Activated effector memory CD4-positive, alpha-beta T cell treated with anti-CD3 and anti-CD28 coated beads, Interleukin-2, amount 50 U/mL, for 16 hours (primary cell): ENCODE measurements around the gene OPRL1.
"Not testable (repeated sequence)": the region's sequence is repeated elsewhere in the genome, so short reads cannot be mapped to it uniquely, and the experiment has no call there.

Experiments
- DNase-seq: peaks from one replicate; pipeline ENCODE4 v3.0.0-alpha.2; 2020

OPRL1 gene

GRCh38 chr20:64073476-64074183 lies 6.3 kb upstream of the OPRL1 start:
- no peak for DNase-seq

GRCh38 chr20:64074184-64074789 lies 5.6 kb upstream of the OPRL1 start:
- DNase-seq: no peak

- no peak for DNase-seq
Measured at GRCh38 chr20:64074963-64075362, 4.9 kb upstream of the OPRL1 start.

GRCh38 chr20:64075556-64075955 lies 4.3 kb upstream of the OPRL1 start:
- no peak for DNase-seq

GRCh38 chr20:64076061-64076997 lies 3.6 kb upstream of the OPRL1 start:
- DNase-seq: no peak

DNA sequence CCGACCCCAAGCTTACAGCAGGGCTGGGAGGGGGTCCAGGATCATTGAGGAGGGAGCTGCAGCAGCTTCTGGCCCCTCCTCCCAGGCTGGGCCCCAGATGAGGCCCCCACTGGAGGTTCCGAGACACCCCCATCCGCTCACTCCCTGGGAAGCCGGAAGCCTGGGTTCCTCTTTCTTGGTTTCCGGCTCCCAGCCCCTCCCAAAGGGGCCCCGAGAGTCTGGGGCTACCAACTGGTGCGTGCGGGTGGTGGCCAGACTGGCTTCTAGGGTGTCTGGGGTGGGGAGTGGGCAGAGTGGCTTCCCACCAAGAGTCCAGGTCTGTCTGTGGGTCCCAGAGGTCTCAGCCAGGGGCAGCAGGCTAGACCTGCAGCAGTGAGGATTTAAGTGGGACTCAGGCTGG lies 2.8 kb upstream of the OPRL1 start:
- DNase-seq: peak; percentile 77

DNA sequence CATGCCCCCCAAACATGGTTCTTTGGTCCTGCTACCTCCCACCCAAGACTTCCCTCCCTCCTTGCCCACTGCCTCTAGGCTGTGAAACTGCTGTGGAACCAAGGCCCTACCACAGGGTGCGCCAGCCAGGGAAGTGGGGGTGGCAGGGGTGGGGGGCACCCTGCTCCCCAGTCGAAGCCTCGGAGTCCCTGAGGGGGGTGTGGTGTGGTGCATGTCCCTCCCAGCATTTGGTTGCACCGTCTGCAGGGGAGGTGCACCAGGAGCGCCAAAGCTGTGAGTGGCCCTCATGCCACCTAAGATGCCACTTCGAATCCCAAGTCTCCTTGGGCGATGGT lies 2.4 kb upstream of the OPRL1 start:
- DNase-seq: no peak

DNA sequence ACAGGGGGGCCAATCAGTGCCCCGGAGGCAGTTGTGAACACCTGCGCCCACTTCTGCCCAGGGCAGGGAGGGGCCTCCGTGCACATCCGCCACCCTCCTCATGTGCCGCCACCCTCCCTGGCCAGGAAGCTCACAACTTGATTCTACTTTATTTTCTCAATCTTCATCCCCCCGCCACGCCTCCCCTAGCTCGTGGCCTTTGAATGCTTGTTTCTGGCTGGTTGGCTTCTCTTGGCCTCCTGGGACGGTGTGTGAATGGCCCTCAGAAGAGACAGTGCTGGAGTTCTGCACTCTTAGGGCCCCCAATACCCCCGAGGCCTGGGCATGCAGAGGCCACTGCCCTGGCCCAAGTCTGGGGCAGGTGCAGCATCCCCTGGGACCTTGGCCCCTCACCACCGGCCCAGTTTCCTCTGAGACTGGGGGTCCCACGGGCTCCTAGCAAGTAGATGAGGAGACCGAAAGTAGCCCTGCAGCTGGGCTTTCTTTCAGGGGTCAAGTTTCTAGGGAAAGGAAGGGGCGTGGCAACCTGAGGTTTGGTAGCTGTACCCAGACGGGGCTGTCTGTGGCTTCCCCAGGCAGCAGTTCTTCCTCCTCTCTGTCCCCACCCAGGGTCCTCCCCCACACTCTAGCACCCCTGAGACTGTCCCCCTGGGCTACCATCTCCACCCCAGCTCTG lies 1.9 kb upstream of the OPRL1 start:
- DNase-seq: peak; percentile 86

- DNase-seq: no peak
Measured at GRCh38 chr20:64078934-64079272, 979 bp upstream of the OPRL1 start.

DNA sequence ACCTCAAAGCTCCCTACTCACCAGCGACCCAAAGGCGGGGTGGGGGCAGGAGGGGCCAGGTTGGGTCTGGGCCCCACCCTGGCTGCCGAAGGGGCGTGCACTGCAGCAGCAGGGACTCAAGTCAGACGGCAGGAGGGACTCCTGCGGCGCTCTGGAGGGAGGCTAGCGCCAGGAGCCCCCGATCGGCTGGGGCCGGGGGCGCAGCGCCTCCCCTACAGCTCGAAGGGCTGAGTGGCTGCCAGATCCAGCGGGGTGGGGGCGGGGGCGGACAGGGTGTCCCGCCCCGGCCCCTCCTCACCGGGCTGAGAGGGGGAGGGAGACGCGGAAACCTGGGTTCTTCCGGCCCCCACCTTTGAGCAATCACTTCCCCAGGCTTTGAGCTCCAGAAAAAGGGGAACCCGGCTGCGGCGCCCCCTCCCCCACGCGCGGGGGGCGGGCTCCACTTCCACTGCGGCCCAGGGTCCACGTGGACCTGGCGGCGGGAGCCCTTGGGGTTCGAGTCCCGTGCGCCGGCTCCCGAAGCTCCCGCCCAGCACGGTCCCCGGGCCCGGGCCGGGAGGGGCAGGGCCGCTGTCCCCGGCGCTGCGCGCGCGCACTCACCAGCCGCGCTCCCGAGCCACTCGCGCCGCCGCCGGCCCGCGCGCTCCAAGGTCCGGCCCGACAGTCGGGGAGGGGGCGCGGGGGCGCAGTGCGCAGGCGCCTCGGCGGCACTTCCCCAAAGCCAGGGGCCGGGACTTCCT lies 439 bp upstream of the OPRL1 start, which contains the start of gene RGS19:
Gene RGS19 (minus strand): TSS at position 246 of the 740 bp plus-strand sequence. CDS start 2,632 bp downstream, outside the sequence.
- peak; percentile 89 for DNase-seq

- DNase-seq: no peak
Measured at GRCh38 chr20:64080813-64081623, 1.1 kb downstream of the OPRL1 start.

- DNase-seq: no peak
Measured at GRCh38 chr20:64081624-64081964, 1.7 kb downstream of the OPRL1 start.

DNA sequence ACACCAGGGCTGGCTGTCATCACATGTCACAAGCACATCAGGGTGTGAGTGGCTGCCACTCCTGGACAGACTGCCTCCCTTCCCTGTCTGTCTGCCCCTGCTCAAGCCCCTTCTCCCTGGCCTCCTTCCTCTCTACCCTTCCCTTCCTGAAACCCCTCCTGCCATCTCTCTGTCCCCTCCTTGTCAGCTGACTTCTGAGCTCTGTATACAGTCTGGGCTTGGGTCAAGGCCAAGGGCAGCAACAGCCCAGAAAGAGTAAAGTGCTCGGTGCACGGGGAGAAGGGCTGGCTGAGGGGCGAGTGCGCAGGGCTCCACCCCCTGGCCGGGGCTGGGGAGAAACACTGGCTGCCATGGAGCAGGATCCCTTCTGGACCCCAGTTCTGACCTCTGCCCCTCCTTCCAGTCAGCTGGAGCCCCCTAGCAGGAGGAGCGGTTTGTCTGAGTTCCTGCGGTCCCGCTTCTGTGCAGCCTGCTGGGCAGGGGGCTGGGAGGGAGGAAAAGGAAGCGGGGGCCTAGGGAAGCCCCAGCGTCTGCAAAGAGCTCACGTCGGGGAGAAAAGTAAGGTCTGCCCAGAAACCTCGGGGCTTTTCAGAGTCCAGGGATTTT lies 2.3 kb downstream of the OPRL1 start:
- DNase-seq: no peak

DNA sequence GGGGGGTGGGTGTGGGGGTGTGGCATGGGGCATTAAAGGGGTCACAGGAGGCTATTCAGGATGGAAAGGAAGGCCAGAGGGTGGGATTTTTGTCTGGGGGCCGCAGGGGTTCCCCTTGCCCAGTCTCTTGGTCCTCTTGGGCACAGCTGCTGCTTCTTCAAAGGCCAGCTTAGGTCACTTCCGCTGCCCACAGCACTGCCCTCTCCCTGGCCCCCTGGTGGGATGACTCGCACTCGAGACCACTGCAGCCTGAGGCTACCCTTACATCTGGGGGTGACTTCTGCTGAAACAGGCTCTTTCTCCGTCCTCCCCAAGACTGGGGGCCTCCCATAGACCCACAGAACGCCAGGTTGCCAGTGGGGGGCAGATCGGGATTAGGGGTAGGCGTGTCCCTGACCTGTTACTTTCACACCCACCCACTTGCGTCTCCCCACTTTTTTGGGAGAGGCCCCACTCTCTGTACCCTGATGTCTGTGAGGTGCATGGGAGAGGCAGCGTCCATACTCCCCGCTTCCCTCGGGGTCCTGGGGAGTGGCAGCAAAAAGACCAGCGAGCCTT lies 3.0 kb downstream of the OPRL1 start:
- DNase-seq: no peak

- DNase-seq: peak; percentile 89
Measured at GRCh38 chr20:64083378-64083803, 3.5 kb downstream of the OPRL1 start.

DNA sequence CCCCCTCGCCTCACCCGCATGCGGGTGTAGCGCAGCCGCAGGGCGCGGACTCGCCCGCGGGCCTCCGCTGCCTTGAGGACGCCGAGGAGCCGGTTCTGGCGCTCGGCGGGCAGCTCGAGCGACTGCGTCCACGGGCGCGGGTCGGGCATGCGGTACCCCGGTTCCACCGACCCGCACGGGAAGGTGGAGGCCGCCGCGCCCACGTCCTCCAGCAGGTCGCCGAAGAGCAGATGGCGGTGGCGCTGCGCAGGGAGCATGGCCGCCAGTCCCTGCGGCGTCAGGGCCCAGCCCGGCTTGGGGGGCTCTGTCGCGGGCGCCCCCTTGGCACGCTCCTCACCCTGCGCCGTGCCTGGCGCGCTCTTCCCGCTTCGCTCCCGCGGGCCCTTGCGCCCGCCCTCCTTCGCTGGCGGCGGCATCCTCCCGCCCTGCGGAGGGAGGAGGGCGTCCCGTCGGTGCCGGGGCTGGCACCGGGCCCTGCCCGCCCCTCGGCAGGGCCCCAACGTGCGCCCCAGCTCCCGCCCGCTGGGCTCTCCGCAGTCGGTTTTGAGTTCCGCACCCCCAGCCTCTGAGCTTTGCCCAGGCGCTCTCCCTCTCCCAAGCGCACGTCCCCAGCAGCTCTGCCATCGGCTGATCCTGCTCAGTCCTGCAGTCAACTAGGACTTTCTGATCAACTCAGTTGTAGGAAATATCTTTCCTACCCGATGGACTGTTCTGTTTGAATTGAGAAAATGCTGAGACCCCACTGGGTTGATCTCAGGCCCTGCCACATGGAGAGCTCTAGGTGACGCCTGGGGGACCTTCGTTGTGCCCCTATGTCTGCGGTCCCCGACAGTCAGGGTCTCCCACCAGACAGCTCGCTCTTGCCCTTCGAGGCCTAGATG lies 4.2 kb downstream of the OPRL1 start, which contains the start of gene LKAAEAR1:
Gene LKAAEAR1 (minus strand): TSS at position 595 of the 881 bp plus-strand sequence. CDS start 179 bp downstream, at position 416.
- DNase-seq: no peak

DNA sequence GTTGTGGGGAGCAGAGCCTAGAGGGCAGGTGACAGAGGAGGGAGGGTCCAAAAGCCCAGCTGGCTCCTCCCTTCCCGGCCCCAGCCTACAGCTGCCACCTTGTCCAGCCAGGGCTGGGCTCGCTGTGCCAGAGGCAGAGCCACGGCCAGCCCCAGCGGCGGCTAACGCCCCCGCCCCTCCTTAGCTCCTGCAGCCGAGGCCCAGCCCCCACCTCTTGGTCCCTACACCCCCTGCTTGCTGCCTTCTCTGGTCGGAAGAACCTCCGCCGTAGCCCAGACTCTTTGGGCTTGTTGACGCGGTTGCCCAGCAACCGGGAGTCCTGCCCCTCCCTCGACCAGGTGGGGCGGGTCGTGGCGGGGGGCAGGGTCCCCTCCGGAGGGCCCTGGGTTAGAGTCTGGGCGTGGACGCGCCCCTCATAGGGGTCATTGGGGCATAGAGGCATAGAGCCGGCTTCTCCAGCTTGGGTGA lies 4.8 kb downstream of the OPRL1 start:
- DNase-seq: no peak

DNA sequence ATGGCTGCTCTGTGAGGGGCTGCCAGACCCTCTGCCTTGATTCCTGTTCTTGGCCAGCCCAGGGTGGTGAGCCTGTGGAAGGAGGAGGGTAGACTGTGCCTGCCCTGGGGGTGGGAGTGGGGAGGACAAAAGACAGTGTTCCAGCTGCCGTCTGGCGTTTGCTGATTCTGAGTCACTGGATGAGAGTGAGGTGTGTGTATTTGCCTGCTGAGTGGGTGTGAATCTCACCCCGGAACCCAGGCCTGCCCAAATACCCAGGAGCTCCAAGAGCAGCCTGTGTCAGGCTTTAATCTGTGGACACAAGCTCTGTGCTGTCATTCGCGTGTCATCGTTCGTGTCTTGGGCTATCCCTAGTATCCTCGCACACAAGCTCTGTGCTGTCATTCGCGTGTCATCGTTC lies 6.9 kb downstream of the OPRL1 start:
- DNase-seq: no peak

DNA sequence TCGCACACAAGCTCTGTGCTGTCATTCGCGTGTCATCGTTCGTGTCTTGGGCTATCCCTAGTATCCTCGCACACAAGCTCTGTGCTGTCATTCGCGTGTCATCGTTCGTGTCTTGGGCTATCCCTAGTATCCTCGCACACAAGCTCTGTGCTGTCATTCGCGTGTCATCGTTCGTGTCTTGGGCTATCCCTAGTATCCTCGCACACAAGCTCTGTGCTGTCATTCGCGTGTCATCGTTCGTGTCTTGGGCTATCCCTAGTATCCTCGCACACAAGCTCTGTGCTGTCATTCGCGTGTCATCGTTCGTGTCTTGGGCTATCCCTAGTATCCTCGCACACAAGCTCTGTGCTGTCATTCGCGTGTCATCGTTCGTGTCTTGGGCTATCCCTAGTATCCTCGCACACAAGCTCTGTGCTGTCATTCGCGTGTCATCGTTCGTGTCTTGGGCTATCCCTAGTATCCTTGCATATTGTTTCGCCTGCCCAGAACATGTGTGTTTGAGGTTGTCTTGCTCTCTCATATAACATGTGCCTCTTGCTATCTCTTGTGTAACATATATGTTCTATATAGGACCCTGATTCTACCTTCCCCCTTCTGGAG lies 7.4 kb downstream of the OPRL1 start:
- not testable (repeated sequence) for DNase-seq
